ENCODE results near the gene VSTM4.

DNA sequence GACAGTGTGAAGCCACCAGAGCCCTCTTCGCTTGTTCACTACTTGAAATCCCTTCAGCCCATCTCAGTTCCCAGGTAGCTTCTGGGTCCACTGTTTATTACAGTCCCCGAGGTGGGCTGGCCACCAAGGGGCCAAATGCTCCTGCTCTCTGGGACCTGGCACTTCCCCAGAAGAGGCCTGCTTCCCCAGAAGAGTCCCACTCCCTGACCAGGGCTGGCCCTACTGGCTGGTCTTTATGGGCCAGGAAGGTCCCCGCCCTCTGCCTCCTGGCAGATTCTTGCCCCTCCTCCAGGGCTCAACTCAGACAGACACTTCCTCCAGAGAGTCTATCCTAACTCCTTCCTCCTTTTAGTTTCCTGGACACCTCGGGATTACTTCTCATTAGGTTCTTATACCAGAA is 105.0 kb downstream of the VSTM4 start:
- TF ChIP-seq, protein P1, sequence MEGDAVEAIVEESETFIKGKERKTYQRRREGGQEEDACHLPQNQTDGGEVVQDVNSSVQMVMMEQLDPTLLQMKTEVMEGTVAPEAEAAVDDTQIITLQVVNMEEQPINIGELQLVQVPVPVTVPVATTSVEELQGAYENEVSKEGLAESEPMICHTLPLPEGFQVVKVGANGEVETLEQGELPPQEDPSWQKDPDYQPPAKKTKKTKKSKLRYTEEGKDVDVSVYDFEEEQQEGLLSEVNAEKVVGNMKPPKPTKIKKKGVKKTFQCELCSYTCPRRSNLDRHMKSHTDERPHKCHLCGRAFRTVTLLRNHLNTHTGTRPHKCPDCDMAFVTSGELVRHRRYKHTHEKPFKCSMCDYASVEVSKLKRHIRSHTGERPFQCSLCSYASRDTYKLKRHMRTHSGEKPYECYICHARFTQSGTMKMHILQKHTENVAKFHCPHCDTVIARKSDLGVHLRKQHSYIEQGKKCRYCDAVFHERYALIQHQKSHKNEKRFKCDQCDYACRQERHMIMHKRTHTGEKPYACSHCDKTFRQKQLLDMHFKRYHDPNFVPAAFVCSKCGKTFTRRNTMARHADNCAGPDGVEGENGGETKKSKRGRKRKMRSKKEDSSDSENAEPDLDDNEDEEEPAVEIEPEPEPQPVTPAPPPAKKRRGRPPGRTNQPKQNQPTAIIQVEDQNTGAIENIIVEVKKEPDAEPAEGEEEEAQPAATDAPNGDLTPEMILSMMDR (IDR thresholded peaks at IDR 0.05) = no peak
- TF ChIP-seq POLR2AphosphoS5 (IDR thresholded peaks at IDR 0.05) = no peak
- no peak for TF ChIP-seq POLR2A (IDR thresholded peaks at IDR 0.05; ENCODE audit: low read depth)
